Rectal smooth muscle tissue (tissue), 1 donor: ENCODE measurements around the gene VPS37C.

Experiments
- H3K27ac ChIP-seq: one replicate; pipeline ENCODE4 v1.7.0; 2013; ENCODE audit warnings: low read depth, low read length, inconsistent platforms
- H3K27me3 ChIP-seq: one replicate; pipeline ENCODE4 v1.7.0; 2013; ENCODE audit warnings: low read length; ENCODE audit not compliant: control insufficient read depth, insufficient read depth
- H3K36me3 ChIP-seq: one replicate; pipeline ENCODE4 v1.7.0; 2013; ENCODE audit warnings: low read length; ENCODE audit not compliant: control insufficient read depth, insufficient read depth
- H3K4me1 ChIP-seq: one replicate; pipeline ENCODE4 v1.7.0; 2013; ENCODE audit warnings: low read length; ENCODE audit not compliant: control insufficient read depth, insufficient read depth
- H3K4me3 ChIP-seq: one replicate; pipeline ENCODE4 v1.7.0; 2013; ENCODE audit warnings: low read length
- H3K9ac ChIP-seq: one replicate; pipeline ENCODE4 v1.7.0; 2013; ENCODE audit warnings: low read length

VPS37C gene

DNA sequence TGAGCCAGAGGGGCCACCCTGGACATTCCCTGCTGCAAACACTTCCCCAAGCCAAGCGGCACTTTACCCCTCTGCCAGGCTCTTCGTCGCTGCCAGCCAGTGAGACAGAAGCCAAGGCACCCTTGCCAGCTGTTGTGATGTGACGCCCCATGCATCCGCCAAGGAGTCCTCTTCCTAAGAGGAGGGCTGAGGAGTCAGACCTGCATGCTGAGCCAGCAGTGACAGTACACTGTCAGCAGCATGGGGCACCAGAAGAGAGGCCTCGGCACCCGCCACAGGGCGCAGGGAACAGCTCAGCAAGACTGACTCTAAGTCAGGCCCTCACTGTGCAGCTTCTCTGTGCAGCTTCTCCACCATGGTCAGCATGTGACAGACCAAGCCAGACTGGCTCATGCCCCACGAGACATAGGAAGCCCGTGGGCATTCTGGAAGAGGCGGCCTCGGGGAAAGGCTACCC lies 26.4 kb downstream of the VPS37C start:
- peaks cover 7% of the 10 kb centered on the region for H3K4me1 ChIP-seq
- H3K4me3 ChIP-seq = no peak overlapping the region
- H3K27ac ChIP-seq = no peak overlapping the region
- H3K27me3 ChIP-seq = no peaks in the 10 kb centered on the region
- no peak overlapping the region for H3K9ac ChIP-seq
- peaks cover 6% of the 10 kb centered on the region for H3K36me3 ChIP-seq

DNA sequence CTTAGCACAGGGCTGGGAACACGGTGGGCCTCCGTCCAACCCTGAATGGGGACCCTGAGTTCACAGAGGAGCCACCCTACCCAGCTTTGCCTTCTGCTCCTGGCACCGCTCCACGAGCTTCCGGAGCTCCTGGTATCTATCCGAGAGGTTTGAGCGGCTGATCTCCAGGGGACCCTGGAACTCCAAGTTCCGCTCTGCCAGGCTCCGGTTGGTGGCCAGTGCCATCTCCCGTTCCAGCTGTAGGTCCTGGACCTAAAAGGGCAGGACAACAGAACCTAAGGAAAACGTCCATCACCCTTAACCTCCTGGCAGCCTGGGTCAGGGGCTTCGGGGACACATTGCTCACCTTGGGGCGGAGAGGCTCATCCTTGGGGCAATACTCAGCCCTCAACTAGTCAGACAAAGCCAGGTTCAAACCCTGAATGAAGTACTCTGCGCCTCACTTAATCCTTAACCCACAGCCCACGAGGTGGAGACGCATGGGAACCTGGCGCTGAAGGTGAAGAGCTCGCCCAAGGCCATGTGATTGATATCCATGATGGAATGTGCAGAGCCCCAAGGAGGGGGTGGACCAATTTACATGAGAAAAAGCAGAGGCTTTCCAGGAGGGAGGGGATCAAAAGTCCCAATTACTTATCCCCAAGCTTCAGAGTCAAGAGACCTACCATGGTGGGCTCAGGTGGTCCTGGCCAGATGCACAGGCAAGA lies 27.1 kb downstream of the VPS37C start:
- Histone ChIP-seq H3K9ac (no peak overlapping the region), H3K36me3 (peaks cover 6% of the 10 kb centered on the region), H3K27ac (no peak overlapping the region), H3K27me3 (no peaks in the 10 kb centered on the region), H3K4me1 (peaks cover 7% of the 10 kb centered on the region), H3K4me3 (no peak overlapping the region)

DNA sequence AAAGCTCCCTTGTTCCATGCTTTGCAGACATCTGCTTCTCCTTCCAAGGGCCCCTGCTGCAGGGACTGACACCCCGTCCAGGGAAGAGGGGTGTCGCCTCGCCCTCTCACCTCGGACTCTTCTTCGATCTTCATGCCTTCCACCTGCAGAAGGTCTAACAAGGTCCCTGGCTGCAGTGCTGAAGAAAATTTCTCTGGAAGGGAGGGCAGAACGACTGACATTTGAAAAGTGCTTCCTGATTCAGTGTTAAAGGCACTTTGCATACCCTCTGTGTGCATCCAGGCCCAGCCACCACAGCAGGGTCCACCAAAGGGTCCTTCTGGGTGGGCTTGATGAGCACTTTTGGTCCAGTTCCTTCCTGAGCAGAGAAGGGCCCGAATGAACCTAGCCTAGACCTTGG lies 28.1 kb downstream of the VPS37C start:
- Histone ChIP-seq H3K27ac (no peak overlapping the region), H3K27me3 (no peaks in the 10 kb centered on the region), H3K4me1 (peaks cover 7% of the 10 kb centered on the region), H3K9ac (no peak overlapping the region), H3K4me3 (no peak overlapping the region), H3K36me3 (peaks cover 6% of the 10 kb centered on the region)

DNA sequence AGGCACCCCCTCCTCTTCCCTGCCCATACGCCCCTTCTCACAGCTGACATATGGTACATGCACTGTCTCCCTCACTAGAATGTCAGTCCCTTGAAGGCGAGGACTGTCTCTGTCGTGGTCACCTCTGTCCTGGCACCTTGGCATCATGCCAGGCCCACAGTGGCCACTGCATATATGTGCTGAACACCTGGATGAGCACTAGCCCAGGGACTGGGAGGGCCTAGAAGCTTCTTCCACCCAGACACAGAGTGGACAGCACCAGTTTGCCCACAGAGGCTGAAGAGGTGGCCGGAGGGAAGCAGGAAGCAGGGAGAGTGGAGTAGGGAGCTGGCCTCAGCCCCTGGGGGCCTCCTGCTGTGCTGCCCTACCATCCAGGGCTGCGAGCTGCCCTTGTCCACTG lies 28.6 kb downstream of the VPS37C start:
- Histone ChIP-seq H3K9ac (no peak overlapping the region), H3K27me3 (no peaks in the 10 kb centered on the region), H3K4me3 (no peak overlapping the region), H3K27ac (no peak overlapping the region), H3K36me3 (peaks cover 6% of the 10 kb centered on the region), H3K4me1 (peaks cover 7% of the 10 kb centered on the region)

DNA sequence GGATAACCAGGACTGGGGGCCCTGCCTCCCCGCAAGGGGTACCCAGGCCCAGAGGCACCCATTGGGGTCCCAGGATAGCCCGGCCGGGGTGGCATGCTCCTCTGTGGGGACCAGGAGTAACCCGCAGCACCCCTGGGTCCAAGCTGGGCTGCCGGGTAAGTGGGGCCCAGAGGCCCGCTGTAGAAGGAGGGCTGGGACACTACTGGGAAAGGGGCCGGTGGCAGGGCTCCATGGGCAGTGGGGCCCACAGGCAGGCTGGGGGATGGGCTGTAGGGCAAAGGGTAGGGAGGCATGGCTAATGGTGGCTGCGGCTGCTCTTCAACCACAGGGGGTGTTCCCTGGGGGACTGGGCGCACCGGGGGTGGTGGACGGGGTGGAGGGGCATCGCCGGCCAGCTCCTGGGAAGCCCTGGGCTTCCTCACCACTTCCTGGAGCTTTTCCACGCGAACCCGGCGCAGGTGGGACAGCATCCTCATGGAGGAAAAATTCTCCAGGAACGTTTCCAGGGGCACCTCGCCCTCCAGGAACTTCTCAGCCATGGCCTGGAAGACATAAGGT lies 29.1 kb downstream of the VPS37C start:
- Histone ChIP-seq H3K27ac (no peak overlapping the region), H3K27me3 (no peaks in the 10 kb centered on the region), H3K4me3 (no peak overlapping the region), H3K4me1 (peaks cover 7% of the 10 kb centered on the region), H3K36me3 (peaks cover 6% of the 10 kb centered on the region), H3K9ac (no peak overlapping the region)

DNA sequence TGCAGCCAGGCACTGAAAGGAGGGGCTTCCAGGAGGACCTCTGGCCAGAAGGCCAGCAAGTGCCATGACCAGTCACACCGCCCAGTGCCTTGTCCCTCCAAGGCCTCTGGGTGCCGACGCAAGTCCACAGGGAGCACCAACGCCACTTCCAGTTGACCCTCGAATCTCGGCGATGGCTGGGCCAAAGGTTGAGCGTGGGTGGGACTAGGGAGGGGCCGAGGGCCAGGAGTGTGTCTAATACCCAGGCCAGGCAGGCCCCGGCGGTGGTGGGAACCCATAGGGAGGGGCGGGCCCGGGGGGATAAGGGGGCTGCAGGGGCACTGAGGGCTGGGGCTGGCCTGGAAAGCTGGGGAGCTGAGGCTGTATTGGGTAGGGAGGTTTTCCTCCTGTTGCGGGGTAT lies 29.6 kb downstream of the VPS37C start:
- Histone ChIP-seq H3K36me3 (peaks cover 6% of the 10 kb centered on the region), H3K27ac (no peak overlapping the region), H3K4me1 (peaks cover 7% of the 10 kb centered on the region), H3K4me3 (no peak overlapping the region), H3K9ac (no peak overlapping the region), H3K27me3 (no peaks in the 10 kb centered on the region)

DNA sequence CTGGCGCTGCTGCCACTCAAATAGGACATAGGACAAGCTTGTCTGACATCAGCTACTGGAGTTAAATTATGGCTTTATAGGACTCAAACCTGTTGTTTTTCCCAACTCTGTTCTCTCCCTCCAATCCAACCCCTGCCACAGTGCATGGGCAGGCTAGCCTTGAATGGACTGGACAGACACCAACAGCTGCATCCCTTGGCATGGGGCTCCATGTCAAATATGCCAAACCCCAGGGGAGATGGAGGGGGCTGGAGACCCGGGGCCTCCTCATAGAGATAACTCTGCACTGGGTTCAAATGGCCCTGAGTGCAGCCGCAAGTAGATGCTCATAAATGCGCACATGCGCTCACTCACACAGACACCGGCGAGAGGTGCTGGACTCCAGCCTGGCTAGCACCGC lies 30.0 kb downstream of the VPS37C start:
- H3K4me1 ChIP-seq = peaks cover 7% of the 10 kb centered on the region
- H3K27ac ChIP-seq = no peak overlapping the region

DNA sequence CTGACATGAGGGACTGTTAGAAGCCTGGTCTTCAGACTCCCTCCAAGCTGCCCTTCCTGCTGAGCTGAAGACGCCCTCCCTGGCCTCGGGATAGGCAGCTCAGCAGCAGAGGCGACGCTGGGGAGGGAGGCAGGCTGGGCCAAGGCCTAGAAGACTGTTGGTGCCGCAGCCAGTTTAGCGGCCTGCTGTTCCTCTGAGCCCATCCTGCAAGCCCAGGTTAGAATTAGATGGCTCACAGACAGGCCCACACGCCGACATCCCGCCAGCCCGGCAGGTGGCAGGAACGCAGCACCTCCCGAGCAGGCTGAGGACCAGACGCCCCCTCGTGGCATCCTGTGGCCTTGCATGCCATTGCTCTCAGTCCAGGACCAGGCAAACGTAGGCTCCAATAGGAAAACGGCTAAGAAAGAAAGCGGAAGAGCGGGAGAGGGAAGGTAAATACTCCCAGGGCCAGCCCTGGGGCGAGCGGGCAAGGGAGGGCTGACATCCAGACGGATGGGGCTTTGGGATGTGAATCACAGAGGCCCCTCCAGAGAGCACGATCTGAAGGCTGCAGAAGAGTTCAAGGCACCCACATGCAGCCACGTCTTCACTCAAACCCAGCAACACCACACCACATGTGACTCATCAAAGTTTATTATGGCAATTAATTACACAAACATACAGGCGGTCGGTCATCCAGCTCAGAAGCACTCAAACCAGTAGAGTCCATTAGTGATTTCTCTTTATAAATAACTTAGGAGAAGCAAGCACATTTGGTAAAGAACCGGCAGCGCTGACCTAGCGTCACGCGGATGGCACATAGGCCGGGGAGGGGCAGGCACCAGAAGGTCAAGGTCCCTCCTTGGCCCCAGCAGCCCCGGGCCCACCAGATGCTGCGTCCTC lies 31.3 kb downstream of the VPS37C start:
- Histone ChIP-seq H3K9ac (peak overlapping the region; percentile 14), H3K4me3 (peak overlapping the region; percentile 55), H3K27ac (peak overlapping the region; percentile 62), H3K4me1 (peaks cover 7% of the 10 kb centered on the region), H3K36me3 (peaks cover 5% of the 10 kb centered on the region), H3K27me3 (no peaks in the 10 kb centered on the region)

More for the DNA sequence above, 30.0 kb downstream of the VPS37C start:
- Histone ChIP-seq H3K36me3 (peaks cover 6% of the 10 kb centered on the region), H3K4me3 (no peak overlapping the region), H3K27me3 (no peaks in the 10 kb centered on the region), H3K9ac (no peak overlapping the region)

DNA sequence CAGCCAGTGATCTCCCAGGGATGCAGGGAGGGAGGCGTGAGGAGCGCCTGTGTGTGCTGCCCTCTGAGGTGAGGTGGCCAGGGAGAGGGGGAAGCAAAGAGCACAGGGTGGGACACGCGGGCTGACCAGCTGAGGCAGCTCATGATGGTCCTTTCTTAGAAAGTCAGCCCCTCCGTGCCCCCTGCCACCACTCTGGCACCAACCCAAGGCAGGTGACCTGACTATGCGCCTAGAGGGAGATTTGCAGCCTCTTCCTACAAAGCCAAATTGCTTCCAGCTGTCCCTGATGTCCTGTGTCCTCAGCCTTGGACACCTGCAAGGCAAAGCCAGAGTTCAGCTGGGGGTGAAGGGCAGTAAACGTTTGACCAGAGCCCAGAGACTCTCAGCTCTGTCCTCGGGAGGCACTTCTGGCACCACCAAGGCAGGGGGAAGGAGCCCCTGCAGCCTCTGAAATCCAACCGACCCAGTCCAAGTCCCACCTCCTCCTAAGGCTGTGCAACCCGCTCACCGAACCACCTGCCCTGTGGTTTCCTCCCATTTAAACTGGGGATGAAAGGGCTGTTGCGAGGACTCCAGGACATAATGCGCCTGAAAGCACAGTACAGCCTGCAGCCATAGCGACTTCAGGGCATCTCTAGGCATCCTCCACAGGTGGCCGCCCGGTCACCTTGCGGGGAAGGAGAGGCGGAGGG lies 32.1 kb downstream of the VPS37C start:
- no peak overlapping the region for H3K27ac ChIP-seq
- no peaks in the 10 kb centered on the region for H3K27me3 ChIP-seq
- H3K4me1 ChIP-seq = peaks cover 7% of the 10 kb centered on the region
- no peak overlapping the region for H3K9ac ChIP-seq
- no peak overlapping the region for H3K4me3 ChIP-seq
- peaks cover 4% of the 10 kb centered on the region for H3K36me3 ChIP-seq

DNA sequence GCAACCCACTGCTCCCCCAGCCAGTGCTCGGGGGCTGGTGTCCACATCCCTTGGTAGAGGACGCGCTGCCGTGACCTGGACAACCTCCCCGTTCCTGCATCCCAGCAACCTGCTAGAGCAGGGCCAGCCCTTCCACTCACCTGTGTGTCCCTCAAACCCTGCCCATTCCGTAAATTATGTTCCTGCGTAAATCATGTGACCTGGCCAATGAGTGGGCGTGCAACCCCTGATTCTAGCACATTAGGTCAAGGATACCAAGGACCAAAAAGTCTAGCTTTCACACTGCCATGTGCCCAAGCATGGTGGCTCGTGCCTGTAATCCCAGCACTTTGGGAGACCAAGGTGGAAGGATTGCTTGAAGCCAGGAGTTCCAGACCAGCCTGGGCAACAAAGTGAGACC lies 33.2 kb downstream of the VPS37C start:
- Histone ChIP-seq H3K9ac (no peak overlapping the region), H3K27ac (no peak overlapping the region), H3K27me3 (no peaks in the 10 kb centered on the region), H3K4me1 (peaks cover 7% of the 10 kb centered on the region), H3K36me3 (peaks cover 2% of the 10 kb centered on the region), H3K4me3 (no peak overlapping the region)

DNA sequence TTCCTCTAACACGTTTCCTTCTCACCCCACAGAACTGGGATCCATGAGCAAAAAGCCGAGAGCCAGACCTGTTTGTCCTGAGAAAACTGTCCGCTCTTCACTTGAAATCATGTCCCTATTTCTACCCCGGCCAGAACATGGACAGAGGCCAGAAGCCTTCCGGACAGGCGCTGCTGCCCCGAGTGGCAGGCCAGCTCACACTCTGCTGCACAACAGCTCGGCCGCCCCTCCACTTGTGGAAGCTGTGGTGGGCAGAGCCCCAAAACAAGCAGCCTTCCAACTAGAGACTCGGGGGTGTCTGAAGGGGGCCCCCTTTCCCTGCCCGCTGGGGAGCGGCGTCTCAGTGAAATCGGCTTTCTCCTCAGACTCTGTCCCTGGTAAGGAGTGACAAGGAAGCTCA lies 35.0 kb downstream of the VPS37C start:
- Histone ChIP-seq H3K27me3 (no peaks in the 10 kb centered on the region), H3K4me3 (peak overlapping the region; percentile 15), H3K36me3 (no peaks in the 10 kb centered on the region), H3K27ac (no peak overlapping the region), H3K9ac (no peak overlapping the region), H3K4me1 (peaks cover 8% of the 10 kb centered on the region)

DNA sequence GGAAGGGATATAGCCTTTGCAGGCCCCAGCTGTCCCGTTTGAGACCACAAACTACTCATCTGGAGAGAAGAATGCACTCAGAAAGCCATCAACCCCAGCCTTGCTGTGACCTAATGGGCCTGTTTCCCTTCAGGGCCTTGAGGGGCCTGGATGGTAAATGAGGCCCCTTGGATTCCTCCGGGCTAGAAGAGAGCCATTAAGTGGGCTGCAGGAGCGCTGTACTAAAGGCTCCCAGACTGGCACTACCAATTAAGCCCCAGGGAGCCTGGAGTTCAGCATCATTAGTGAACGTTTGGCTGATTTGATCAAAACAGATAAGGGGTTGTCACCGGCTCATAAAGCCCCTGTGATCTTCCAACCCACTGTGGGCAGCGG lies 35.9 kb downstream of the VPS37C start:
- no peaks in the 10 kb centered on the region for H3K27me3 ChIP-seq
- H3K4me3 ChIP-seq = no peak overlapping the region
- H3K9ac ChIP-seq = no peak overlapping the region
- no peak overlapping the region for H3K27ac ChIP-seq
- no peaks in the 10 kb centered on the region for H3K36me3 ChIP-seq
- H3K4me1 ChIP-seq = peaks cover 11% of the 10 kb centered on the region
